ENCODE results near the gene SLC6A11.

DNA sequence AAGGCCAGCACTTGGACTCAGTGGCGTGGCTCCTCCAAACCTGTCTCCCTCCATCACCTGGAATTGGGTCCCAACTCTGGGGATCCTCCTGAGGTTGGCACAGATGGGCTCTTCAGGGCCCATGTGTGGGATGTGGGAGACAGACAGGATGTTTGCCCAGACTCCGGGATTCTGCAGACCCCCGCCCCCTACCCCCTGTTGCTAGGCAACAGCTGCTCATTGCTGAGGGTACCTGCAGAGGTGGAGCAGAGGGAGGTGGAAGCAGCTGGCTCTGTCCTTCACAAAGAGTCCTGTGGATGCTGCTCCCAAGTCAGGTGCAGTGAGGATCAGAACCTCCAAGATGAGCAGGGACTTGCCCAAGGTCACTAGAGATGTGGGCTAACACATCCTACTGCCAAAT lies 136.5 kb downstream of the SLC6A11 start:
- no peak for TF ChIP-seq EZH2 (IDR thresholded peaks at IDR 0.05; ENCODE audit: borderline replicate concordance, low read depth, low read length, poor library complexity, severe bottlenecking)
- TF ChIP-seq, protein P1, sequence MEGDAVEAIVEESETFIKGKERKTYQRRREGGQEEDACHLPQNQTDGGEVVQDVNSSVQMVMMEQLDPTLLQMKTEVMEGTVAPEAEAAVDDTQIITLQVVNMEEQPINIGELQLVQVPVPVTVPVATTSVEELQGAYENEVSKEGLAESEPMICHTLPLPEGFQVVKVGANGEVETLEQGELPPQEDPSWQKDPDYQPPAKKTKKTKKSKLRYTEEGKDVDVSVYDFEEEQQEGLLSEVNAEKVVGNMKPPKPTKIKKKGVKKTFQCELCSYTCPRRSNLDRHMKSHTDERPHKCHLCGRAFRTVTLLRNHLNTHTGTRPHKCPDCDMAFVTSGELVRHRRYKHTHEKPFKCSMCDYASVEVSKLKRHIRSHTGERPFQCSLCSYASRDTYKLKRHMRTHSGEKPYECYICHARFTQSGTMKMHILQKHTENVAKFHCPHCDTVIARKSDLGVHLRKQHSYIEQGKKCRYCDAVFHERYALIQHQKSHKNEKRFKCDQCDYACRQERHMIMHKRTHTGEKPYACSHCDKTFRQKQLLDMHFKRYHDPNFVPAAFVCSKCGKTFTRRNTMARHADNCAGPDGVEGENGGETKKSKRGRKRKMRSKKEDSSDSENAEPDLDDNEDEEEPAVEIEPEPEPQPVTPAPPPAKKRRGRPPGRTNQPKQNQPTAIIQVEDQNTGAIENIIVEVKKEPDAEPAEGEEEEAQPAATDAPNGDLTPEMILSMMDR (conservative IDR thresholded peaks at IDR 0.05; ENCODE audit: low read depth, low read length), result no peak
